Lung microvascular endothelial cell (primary cell): ENCODE data around the gene LIPG. TPM values are rescaled to one million over a fixed set of nuclear protein-coding genes. Genes with fewer than 3 reads are reported as not detected.
"Not testable (repeated sequence)": the region's sequence is repeated elsewhere in the genome, so short reads cannot be mapped to it uniquely, and the experiment has no call there.

ENCODE experiments used
- DNase-seq, 2 donors: peaks; one replicate each; pipeline versions ENCODE4 v3.0.0 to v3.0.0-alpha.2; 2010; ENCODE audit warnings: low read depth in 2 of 2
- total RNA-seq: library from RNA; depleted of rRNA; stranded (reverse); fragments of >200 nt; gene quantifications from 2 replicates; pipeline ENCODE4 v1.2.1, GENCODE V29; 2014

The LIPG gene
- 0.40 and 6.1 TPM in 2 replicates for total RNA-seq

DNA sequence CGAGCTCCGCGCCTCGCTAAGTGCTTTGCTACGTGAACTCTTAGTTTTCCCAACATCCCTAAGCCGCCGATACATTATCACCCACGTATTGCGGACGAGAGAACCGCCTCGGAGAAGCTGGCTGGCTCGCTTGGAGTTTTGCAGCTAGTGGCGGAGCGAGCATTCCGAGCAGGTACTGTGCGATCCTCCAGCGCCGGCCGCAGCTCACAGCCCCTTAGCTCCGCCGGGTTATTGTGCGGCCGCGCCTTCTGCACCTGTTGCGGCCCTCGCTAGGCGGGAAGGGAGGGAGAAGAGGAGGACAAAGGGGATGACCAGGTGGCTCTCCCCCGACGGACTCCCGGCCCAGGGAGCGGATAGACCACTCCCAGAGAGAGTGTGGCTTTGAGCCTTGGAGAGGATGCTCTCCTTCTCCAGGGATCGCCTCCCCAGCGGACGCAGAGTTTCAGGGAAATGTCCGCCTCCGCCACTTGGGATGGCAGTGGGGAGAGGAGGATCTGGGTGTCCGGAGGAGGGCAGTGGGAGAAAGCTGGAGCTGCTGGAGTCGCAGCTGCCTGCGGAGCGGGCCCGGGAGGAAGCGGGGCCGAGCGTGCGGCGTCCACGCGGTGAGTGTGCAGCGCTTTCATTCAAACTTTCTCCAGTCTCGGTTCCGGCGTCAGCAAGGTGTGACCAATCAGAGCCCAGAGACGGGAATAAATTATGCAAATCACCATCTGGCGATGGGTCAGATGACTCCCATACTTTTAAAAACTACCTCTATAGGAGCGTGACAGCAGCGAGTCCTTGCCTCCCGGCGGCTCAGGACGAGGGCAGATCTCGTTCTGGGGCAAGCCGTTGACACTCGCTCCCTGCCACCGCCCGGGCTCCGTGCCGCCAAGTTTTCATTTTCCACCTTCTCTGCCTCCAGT is at the start of gene LIPG:
Gene LIPG, plus strand, starts transcription at position 769 of the 905 bp plus-strand sequence. CDS start 252 bp downstream, outside the sequence.
- DNase-seq = peak; percentile 46 to 88

DNA sequence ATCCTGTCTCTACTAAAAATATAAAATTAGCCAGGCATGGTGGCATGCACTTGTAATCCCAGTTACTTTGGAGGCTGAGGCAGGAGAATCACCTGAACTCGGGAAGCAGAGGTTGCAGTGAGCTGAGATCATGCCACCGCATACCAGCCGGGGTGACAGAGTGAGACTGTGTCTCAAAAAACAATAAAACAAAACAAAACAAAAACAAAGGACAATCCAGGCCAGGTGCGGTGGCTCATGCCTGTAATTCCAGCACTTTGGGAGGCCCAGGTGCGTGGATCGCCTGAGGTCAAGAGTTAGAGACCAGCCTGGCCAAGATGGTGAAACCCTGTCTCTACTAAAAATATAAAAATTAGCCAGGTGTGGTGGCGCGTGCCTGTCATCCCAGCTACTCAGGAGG is 49.0 kb upstream of the LIPG start:
- DNase-seq = not testable (repeated sequence)

DNA sequence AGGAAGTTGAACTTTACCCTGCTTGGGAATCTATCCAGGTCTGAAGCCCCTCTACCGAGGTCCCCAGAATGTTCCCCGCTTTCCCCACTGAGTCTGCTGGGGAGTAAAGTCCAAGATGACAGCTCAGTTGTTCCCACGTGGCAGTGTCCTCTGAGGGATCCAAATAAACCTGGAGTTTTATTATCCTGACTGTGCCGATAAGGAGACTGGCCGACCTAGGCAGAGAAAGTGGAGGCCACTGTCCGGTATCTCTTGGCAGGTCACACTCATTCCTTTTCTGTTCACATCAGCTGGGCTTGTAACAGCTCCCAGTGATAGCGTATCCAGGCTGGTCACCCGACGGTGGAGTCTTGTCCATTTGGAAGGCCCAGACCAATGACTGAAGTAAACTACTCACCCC is 47.3 kb upstream of the LIPG start:
- DNase-seq = peak in 1 of 2 donors; percentile 4

DNA sequence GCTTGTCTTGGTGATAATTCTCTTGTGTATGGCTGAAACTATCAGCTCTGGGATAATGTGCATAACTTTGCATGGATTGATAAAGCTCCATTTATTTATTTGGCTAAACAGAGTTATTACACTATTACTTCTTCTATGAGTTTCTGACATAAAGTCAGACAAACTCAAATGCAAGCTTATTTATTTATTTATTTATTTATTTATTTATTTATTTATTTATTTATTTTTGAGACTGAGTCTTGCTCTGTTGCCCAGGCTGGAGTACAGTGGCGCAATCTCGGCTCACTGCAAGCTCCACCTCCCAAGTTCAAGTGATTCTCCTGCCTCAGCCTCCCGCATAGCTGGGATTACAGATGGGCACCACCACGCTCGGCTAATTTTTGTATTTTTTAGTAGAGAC is 46.9 kb upstream of the LIPG start:
- DNase-seq = not testable (repeated sequence)

DNA sequence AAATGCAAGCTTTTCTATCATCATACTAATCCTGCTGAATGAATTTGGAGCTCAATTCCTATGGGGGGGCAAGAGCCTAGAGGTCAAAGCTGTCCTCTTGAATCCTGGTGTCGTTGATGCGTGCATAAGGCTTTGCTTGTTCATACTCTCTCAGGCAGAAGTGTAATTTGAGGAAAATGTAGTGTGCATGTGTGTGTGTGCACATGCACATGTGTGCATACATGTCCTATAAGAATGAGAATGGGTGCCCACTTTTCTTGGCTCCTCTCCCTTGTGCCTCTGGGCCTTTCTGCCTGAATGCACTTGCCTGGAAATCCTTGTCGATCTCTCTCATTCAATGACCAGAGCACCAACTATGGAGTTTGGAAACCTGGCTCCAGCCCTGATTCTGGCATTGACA is 46.3 kb upstream of the LIPG start:
- DNase-seq = no peak

DNA sequence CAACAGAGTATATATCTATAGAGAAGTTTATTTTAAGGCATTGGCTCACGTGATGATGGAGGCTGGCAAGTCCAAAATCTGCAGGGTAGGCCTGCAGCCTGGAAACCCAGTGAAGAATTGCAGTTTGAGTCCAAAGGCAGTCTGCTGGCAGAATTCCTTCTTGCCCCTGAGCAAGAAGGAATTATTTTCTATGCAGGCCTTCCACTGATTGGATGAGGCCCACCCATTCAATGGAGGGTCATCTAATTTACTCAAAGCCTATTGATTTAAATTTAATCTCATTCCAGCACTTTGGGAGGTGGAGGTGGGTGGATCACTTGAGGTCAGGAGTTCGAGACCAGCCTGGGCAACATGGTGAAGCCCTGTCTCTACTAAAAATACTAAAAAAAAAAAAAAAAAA is 44.4 kb upstream of the LIPG start:
- DNase-seq = no peak

DNA sequence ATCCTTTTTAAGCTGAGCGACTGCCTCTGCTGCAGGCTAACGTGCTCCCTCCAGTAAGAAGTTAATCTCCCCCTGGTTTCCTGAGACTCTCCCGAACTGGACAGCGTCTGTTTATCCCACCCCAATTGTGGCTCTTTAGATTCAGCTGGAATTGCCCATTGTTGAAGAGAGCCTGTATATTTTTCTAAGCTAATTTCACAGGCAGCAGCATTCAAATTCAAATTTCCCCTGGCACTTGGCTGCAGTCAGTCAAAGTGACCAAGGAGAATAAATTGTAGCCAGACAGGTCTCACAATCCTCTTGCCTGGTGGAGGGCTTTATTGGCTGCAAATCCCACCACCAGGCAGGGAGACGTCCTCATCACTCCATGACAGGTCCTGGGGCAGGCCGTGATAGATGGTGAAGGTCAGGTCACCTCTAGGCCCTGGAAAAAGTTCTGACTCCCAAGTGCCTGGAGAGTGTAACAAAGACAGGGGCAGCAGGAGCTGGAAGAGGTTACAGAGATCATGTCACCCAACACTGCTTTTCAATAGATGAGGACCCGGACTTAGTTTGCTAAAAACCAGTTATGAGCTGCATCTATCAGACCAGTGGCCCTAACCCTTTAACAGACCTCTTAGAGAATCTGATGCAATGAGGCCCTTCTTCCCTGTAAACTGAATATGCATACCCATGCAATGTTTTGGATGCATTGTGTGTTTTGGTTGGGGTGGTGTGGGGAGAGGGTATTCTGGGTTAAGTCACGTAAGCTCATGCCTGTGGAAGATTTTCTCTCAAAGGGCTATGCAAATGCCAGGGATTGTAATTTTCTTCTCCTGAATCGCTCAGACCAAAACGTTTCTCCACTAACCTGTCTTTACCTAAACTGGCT is 42.5 kb upstream of the LIPG start:
- no peak for DNase-seq

DNA sequence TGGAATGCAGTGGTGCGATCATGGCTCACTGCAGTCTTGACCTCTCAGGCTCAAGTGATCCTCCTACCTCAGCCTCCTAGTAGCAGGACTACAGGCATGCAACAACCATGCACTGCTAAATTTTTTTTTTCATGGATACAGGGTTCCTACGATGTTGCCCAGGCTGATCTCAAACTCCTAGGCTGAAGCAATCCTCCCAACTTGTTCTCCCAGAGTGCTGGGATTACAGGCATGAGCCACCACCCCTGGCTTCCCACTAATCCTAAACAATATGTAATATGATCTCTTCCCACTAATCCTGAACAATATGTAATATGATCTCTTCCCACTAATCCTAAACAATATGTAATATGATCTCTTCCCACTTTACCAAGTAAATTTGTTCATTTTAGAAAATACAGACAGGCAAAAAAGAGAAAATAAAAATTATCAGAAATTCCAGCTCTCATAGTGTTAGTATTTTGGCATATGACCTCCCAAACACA is 41.2 kb upstream of the LIPG start:
- DNase-seq = peak in 1 of 2 donors; percentile 6

DNA sequence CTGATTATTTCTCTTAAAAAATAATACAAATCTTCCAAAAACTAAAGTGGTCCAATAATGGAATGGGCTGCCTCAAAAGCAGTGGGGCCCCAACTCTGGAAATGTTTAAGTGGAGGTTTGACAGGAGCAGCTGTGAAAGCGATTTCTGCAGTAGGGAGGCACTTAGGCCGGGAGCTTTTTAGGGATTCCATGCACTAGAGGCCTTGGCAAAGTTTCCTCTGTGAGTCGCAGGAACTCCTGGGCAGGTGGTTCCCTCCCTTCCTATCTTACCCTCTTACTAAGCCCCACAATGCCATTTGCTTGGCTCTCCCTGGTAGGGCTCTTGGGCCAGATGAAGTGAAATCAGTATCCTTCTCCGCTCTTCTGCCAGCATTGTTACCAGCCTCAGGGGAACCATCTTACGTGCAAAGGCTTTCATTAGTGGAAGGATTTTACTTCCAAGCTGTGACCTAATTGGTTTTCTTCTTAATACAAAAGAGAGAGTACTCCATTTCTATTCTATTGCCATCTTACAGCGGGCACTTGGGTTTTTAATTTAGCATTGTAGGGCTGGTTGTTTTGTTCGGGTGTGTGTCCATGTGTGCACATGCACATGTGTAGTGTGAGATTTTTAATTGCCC is 40.5 kb upstream of the LIPG start:
- DNase-seq = no peak

DNA sequence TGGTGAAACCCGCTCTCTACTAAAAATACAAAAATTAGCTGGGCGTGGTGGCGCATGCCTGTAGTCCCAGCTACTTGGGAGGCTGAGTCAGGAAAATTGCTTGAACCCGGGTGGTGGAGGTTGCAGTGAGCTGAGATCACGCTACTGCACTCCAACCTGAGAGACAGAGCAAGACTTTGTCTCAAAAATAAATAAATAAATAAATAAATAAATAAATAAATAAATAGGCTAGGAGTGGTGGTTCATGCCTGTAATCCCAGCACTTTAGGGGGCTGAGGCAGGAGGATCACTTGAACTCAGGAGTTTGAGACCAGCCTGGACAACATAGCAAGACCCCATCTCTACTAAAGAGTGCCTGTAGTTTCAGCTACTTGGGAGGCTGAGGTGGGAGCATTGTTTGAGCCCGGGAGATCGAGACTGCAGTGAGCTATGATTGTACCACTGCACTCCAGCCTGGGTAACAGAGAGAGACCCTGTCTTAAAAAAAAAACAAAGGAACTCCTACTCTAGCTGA is 38.2 kb upstream of the LIPG start:
- not testable (repeated sequence) for DNase-seq

DNA sequence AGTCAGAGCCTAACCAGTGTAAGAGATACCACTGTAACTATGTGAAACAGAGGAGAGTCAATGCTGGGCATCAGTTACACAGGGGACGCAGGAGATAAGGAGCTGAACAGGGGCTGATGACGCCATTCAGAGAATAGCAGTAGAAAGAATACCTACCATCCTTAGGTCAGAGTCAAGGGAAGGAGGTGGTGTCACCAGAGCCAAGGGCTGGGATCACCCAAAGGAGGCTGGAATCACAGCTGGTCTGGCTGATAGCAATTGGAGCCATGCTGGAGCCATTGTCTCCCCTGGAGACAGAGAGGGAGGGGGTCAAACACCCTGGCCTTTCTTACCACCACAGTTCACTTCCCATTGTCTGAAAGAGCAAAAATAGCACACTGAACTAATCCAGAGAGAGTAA is 37.5 kb upstream of the LIPG start:
- peak in 1 of 2 donors; percentile 11 for DNase-seq

DNA sequence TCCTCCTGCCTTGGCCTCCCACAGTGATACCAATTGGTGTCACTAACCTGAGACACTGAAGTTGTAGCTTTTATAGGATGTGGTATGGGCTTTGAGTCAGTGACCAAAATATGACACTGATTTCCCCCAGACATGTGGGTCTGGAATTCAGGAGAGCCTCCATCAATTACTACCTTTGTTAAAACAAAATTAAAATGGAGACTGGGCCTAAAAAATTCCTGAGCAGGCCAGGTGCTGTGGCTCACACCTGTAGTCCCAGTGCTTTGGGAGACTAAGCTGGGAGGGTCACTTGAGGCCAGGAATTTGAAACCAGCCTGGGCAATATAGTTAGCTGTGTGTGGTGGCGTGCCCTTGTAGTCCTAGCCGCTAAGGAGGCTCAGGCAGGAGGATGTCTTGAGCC is 36.9 kb upstream of the LIPG start:
- no peak for DNase-seq

DNA sequence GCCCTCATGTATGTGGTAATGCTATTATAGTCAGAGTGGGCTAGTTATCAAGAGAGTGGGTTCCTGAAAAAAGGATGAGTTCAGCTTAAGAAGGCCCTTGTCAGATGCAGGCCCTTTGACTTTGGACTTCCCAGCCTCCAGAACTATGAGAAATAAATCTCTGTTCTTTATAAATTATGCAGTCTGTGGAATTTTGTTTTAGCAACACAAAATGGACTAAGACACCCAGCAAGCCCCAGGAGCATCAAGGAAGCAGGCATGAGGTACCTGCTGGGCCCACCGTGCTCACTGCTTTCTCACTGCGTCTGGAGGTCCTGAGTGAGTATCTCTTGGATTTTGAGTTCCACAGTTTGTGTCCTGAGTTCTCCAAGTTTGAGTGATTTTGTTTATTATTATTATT is 35.9 kb upstream of the LIPG start:
- DNase-seq = no peak

DNA sequence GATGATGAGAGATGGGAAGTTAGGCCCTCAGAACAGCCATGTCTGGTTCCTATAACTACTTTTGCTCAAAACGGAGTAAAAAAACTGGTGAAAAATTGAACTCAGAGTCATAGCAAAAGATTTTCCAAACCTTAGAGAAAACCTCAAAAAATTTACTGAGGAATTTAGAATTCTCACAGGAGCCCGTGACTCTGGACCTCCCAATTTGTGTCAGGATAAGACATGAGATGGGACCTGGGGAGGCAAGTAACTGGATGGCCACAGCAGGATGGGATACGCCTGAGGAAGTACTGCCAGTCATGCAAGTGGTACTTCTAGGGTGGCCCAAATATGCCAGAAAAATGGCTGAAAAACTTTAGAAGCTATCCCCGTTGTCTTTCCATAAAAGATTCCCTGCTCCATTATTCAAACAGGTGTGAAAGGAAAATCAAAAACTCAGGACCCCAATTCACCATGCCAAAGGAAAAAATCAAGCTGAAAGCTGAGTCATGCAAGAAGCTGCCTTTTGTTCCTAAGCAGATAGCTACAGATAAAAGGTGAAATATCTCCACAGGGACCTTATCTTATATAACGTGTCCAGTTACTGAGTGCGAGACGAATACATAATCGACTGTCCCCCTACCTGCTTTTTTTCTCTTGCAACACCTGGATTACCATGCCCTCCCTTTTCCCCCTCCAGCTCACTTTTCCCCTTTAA is 34.1 kb upstream of the LIPG start:
- DNase-seq = no peak

DNA sequence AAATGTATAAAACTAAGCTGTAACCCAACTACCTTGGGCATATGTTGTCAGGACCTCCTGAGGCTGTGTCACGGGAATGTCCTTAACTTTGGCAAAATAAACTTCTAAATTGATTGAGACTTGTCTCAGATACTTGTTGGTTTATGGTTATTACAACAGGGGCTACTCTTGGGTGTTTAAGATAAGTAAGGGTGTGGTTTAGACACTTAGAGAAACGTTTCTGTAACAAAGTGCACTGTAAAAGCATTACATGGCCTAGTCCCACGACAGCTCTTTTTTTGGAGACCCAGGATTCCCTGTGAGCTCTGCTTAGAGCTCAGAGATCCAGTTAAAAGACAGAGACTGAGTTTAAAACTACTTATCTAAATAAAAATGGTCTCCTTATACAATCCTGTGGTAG is 32.3 kb upstream of the LIPG start:
- DNase-seq = no peak

DNA sequence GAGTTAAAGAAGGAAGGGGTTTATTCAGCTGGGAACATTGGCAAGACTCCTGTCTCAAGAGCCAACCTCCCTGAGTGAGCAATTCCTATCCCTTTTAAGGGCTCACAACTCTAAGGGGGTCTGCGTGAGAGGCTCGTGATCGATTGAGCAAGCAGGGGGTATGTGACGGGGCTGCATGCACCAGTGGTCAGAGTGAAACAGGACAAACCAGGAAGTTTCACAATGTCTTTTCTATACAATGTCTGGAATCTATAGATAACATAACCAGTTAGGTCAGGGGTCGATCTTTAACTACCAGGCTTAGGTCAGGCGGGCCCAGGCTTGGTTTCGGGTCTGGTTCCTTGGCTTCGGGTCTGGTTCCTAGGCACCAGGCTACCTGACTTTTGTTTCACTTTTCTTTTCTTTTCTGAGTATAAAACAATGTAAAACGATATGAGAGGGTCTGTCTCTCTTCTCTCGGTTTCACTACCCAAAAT is 30.1 kb upstream of the LIPG start:
- DNase-seq = no peak

DNA sequence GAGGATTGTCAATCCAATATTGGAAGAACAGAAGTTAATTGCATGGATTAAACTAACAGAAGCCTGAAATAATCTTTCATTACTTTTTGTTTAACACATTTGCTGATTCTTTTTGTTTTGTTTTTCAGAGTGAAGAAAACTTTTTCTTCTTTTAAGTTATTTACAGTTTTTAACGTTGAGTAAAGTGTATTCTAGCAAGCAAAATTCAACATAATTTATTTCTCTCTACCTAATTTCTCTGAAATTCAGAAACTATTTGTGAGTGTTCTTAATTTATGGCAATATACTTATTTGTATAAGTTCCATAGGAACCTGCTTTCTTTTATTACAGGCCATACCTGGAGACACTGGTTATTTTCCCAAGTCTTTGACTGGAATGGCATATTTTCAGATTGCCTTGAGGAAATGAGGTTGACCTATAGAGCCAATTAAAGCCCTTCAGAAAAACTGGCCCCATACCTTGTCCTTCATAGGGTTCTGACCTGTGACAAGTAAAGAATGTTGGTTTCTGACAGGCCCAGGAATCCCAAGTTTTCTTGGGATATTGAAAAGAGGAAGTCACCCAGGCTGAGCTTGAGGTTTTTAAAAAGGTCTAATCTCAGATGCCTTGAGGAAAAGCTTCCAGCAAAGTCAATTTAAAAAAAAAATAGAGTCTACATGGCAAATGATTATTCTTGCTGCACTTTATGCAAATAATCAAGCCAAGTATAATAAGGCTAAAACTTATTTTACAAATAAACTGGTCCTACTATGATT is 26.8 kb upstream of the LIPG start:
- no peak for DNase-seq

DNA sequence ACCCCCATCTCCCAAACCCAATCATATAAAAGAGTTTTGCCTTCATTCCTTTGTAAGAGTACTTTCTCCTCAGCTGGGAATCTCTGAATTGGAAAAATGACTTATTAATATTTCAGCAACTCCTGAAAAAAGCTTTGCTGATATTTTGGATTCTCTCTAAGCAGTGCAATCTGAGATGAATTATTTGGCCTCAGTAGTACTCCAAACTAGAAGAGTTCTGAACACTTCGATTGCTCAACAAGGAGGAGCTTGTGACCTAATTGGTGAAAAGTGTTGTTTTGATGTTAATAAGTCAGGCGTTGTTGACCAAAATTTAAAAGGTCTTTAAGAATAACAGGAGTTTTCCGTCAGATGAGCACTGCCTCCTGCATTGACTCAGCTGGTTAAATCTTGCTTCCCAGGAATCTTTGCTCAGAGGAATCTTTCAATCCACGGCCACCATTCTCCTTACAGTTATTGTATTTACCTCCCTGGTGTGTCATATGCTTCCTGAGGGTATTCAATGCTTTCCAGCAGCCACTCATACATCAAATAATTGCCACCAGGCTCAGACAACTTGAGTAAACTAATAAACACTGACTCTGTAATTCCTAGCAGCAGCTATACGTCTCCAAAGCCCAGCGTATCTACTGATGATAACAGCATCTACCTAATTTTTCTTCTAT is 24.5 kb upstream of the LIPG start:
- DNase-seq = no peak

DNA sequence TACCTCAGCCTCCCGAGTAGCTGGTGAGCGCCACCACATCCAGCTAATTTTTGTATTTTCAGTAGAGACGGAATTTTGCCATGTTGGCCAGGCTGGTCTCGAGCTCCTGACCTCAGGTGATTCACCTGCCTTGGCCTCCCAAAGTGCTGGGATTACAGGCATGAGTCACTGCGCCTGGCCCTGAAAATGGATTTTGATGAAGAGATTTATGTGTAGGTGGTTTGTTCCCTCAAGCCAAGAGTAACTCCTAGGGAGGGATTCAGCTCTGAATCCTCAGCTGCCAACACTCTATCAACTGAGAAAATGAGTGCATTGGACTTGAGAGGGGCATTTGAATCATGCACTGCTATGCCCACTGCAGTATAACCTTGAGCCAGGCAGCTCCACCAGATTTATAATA is 17.5 kb upstream of the LIPG start:
- DNase-seq = no peak

DNA sequence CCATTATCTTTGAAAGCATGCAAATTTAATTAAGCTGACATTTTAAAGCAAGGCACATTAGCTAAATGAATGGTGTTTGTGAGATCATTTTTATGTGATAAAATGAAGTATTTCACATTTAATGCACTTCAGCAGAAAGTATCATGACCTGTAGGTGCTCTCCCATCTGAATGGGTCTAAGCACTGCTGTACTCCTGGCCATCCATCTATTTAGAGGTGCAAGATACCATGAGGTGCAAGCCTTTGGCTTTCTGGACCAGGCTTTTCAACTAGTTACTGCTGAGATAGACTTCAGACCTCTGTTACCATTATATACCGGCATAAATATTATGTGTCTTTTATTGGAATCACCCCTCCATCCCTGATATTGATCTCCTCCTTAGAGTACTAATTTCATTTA is 15.6 kb upstream of the LIPG start:
- no peak for DNase-seq
